Lung (tissue), 12 donors: ENCODE measurements around the gene NDE1. TPM values are rescaled to one million over a fixed set of nuclear protein-coding genes. Genes with fewer than 3 reads are reported as not detected.

Experiments
- ATAC-seq: fragments of 200-7000 bp; cut with Tn5 transposase; one replicate; pipeline ENCODE4 v1.9.1; 2020; ENCODE audit warnings: moderate number of reproducible peaks; ENCODE audit not compliant: insufficient read depth, low FRiP score
- DNase-seq, 3 donors: peaks; one replicate each; pipeline ENCODE4 v3.0.0-alpha.2; 2013 to 2017
- H3K27ac ChIP-seq, 2 donors: one replicate each; pipeline ENCODE4 v1.5.1; 2013; ENCODE audit warnings: mild to moderate bottlenecking in 2 of 2, moderate library complexity in 2 of 2, control low read depth in 1 of 2, inconsistent platforms in 1 of 2, low read depth in 1 of 2, low read length in 1 of 2
- H3K27me3 ChIP-seq, 3 donors: one replicate each; pipeline ENCODE4 v1.5.1; 2013; ENCODE audit warnings: low read length in 2 of 3; ENCODE audit not compliant: control insufficient read depth in 3 of 3, insufficient read depth in 3 of 3
- H3K36me3 ChIP-seq, 4 donors: one replicate each; pipeline ENCODE4 v1.5.1; 2013; ENCODE audit warnings: low read length in 4 of 4, mild to moderate bottlenecking in 1 of 4, moderate library complexity in 1 of 4; ENCODE audit not compliant: control insufficient read depth in 4 of 4, insufficient read depth in 4 of 4
- H3K4me1 ChIP-seq, 5 donors: one replicate each; pipeline ENCODE4 v1.5.1; 2013; ENCODE audit warnings: low read length in 5 of 5, mild to moderate bottlenecking in 2 of 5, moderate library complexity in 1 of 5; ENCODE audit not compliant: control insufficient read depth in 5 of 5, insufficient read depth in 5 of 5
- H3K4me3 ChIP-seq: one replicate; pipeline ENCODE4 v1.5.1; 2013; ENCODE audit warnings: mild to moderate bottlenecking, control low read depth, moderate library complexity
- H3K9ac ChIP-seq, 2 donors: one replicate each; pipeline ENCODE4 v1.5.1; 2013; ENCODE audit warnings: low read length in 2 of 2, control low read depth in 1 of 2; ENCODE audit not compliant: insufficient read depth in 1 of 2
- H3K9me3 ChIP-seq, 4 donors: one replicate each; pipeline ENCODE4 v1.5.1; 2013; ENCODE audit warnings: low read length in 3 of 4, mild to moderate bottlenecking in 1 of 4, moderate library complexity in 1 of 4; ENCODE audit not compliant: control insufficient read depth in 4 of 4, insufficient read depth in 3 of 4
- WGBS, 2 donors: extraction: QIAGEN DNeasy Blood & Tissue Kit; methylation state at CpG; one replicate each; pipeline ENCODE4 v1.1.7; 2013; 5-methylcytosine and 5-hydroxymethylcytosine counted together
- polyA plus RNA-seq, 2 donors: library from polyadenylated mRNA; stranded (reverse); fragments of 200-250 nt; gene quantifications; one replicate each; pipeline ENCODE4 v1.2.1, GENCODE V29; 2013
- total RNA-seq, 2 donors: library from RNA; depleted of rRNA in 1 of 2; stranded (reverse); fragments of >200 nt in 1 of 2; gene quantifications; one replicate each; pipeline ENCODE4 v1.2.1, GENCODE V29; 2014 to 2021
- TF ChIP-seq, protein P1 (sequence below): IDR thresholded peaks from 2 replicates; pipeline ENCODE4 v1.5.1; 2012; ENCODE audit warnings: mild to moderate bottlenecking; ENCODE audit errors: control extremely low read depth, extremely low read depth
- donor health status: control.
- donor health status: control.
- donor health status: Bipolar disorder and iron deficiency.
- donor health status: healthy.
- donor health status: DM: yes; HTN: yes; CAD: no.

NDE1 gene
- total and polyA plus RNA-seq, 4 donors: 7.4 to 46.8 (median 22.5) TPM

- DNase-seq (no peak), ATAC-seq (no peak)
- no peak overlapping the region for H3K27ac ChIP-seq
- no peak overlapping the region for H3K9ac ChIP-seq
- WGBS, 2 donors: 96 to 97% methylated on average over 7 of the region's 7 CpGs
- H3K36me3 ChIP-seq: peaks cover 3 to 16% (median 5%) of the 10 kb centered on the region in 4 donors
- TF ChIP-seq, protein P1, sequence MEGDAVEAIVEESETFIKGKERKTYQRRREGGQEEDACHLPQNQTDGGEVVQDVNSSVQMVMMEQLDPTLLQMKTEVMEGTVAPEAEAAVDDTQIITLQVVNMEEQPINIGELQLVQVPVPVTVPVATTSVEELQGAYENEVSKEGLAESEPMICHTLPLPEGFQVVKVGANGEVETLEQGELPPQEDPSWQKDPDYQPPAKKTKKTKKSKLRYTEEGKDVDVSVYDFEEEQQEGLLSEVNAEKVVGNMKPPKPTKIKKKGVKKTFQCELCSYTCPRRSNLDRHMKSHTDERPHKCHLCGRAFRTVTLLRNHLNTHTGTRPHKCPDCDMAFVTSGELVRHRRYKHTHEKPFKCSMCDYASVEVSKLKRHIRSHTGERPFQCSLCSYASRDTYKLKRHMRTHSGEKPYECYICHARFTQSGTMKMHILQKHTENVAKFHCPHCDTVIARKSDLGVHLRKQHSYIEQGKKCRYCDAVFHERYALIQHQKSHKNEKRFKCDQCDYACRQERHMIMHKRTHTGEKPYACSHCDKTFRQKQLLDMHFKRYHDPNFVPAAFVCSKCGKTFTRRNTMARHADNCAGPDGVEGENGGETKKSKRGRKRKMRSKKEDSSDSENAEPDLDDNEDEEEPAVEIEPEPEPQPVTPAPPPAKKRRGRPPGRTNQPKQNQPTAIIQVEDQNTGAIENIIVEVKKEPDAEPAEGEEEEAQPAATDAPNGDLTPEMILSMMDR: no peak
- H3K9me3 ChIP-seq: no peaks in the 10 kb centered on the region
- no peaks in the 10 kb centered on the region for H3K4me1 ChIP-seq
- no peaks in the 10 kb centered on the region for H3K27me3 ChIP-seq
- no peak overlapping the region for H3K4me3 ChIP-seq
These were observed 79.1 kb downstream of the NDE1 start for GRCh38 chr16:15729152-15729551.

GRCh38 chr16:15732416-15732815 is 82.4 kb downstream of the NDE1 start:
- Histone ChIP-seq H3K36me3 (peaks cover 0 to 8% (median 4%) of the 10 kb centered on the region in 4 donors), H3K4me1 (no peaks in the 10 kb centered on the region), H3K9ac (no peak overlapping the region), H3K27me3 (no peaks in the 10 kb centered on the region), H3K27ac (no peak overlapping the region), H3K9me3 (no peaks in the 10 kb centered on the region), H3K4me3 (no peak overlapping the region)
- TF ChIP-seq, protein P1: no peak
- 90 to 92% methylated on average over 6 of the region's 6 CpGs for WGBS, 2 donors
- DNase-seq: no peak
- no peak for ATAC-seq

DNA sequence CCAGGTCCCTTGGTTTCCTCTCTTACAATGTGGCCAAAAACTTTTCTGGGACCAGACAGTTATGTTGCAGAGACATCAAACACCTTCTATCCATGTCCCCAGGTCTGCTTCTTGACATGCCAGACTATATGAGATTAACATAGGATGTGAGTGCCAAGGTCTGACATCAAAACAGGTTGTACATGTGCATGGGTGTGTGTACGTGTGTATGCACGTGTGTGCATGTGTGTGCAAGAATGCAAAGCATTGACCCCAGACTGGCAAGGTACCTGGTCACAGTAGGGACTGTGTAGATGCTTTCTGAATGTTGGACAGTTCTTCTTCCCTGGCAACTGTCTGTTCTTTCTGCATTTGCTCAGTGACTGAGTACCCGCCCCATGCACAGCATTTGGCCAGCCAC is 85.6 kb downstream of the NDE1 start:
- 96 to 98% methylated on average over 3 of the region's 3 CpGs for WGBS, 2 donors
- H3K27ac ChIP-seq: no peak overlapping the region
- no peak for ATAC-seq

More for the DNA sequence above, 85.6 kb downstream of the NDE1 start:
- Histone ChIP-seq H3K27me3 (no peaks in the 10 kb centered on the region), H3K4me1 (no peaks in the 10 kb centered on the region), H3K9me3 (peaks cover 0 to under 1% (median 0%) of the 10 kb centered on the region in 4 donors), H3K9ac (no peak overlapping the region), H3K36me3 (peaks cover 0 to 9% (median 3%) of the 10 kb centered on the region in 4 donors), H3K4me3 (no peak overlapping the region)
- TF ChIP-seq, protein P1: no peak
- DNase-seq: no peak
